Retinal pigment epithelial cell (primary cell): ENCODE measurements around the gene WDR45B.

Experiments
- DNase-seq: peaks from one replicate; pipeline ENCODE4 v3.0.0-alpha.2; 2010; ENCODE audit warnings: low read depth
- H3K4me3 ChIP-seq: 2 replicates; pipeline ENCODE4 v1.5.1; 2011; ENCODE audit warnings: mild to moderate bottlenecking, low read length, control low read depth, moderate library complexity
- CTCF ChIP-seq: conservative IDR thresholded peaks from 2 replicates; pipeline ENCODE4 v1.5.1; 2011; ENCODE audit warnings: low read depth, low read length, control low read depth, inconsistent platforms

Gene WDR45B

GRCh38 chr17:82595893-82596292 lies 52.4 kb downstream of the WDR45B start:
- no peak for DNase-seq
- TF ChIP-seq CTCF: no peak
- H3K4me3 ChIP-seq: no peak overlapping the region

- H3K4me3 ChIP-seq: no peak overlapping the region
- no peak for DNase-seq
- TF ChIP-seq CTCF: no peak
These were observed 53.7 kb downstream of the WDR45B start for GRCh38 chr17:82594571-82594970.

- DNase-seq: no peak
- peak; percentile 4 for TF ChIP-seq CTCF
- peak overlapping the region; percentile 51 for H3K4me3 ChIP-seq
These were observed 54.6 kb downstream of the WDR45B start for GRCh38 chr17:82593590-82594087.

GRCh38 chr17:82592767-82593589 lies 55.3 kb downstream of the WDR45B start:
- TF ChIP-seq CTCF: no peak
- peak; percentile 72 for DNase-seq
- peak overlapping the region; percentile 51 for H3K4me3 ChIP-seq

- no peak for TF ChIP-seq CTCF
- no peak overlapping the region for H3K4me3 ChIP-seq
- DNase-seq: no peak
These were observed 55.9 kb downstream of the WDR45B start for GRCh38 chr17:82592289-82592766.

GRCh38 chr17:82590881-82591539 lies 57.2 kb downstream of the WDR45B start:
- no peak for DNase-seq
- no peak for TF ChIP-seq CTCF
- H3K4me3 ChIP-seq: no peak overlapping the region
